22Rv1 (cell line): Measurements from ENCODE around the gene FOXO3.

Source experiments
- H3K27ac ChIP-seq: fragments of 450-650 bp; 2 replicates; pipeline ENCODE4 v1.5.1; 2017
- CTCF ChIP-seq: fragments of 450-650 bp; IDR thresholded peaks from 2 replicates; pipeline ENCODE4 v1.5.1; 2017; ENCODE audit warnings: mild to moderate bottlenecking
- ZFX ChIP-seq: fragments of 450-650 bp; IDR thresholded peaks from 2 replicates; pipeline ENCODE4 v1.6.1; 2017; ENCODE audit warnings: antibody characterized with exemption, borderline replicate concordance

Gene FOXO3

DNA sequence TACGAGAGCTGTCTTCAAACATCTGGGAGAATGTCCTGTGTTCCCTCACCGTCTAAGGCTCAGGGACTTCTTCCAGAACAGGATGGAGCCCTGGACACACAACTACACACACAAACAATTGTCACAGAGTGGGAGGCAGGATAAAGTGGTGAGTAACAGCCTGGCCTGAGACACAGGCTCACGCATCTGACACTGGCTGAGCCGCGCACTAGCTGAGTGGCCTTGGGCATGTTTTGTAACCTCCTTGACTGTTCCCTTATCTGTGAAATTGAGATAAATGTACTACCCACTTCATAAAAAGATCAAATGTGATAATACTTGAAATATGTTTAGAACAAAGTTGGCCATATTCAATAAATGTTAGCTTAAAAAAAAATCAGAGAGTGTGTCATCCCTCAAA is 155.1 kb downstream of the FOXO3 start:
- no peak overlapping the region for H3K27ac ChIP-seq
- TF ChIP-seq ZFX (no peak), CTCF (no peak)

- no peak for TF ChIP-seq CTCF
- no peak for TF ChIP-seq ZFX
- no peak overlapping the region for H3K27ac ChIP-seq
Measured at GRCh38 chr6:108716801-108717791, 156.4 kb downstream of the FOXO3 start.

DNA sequence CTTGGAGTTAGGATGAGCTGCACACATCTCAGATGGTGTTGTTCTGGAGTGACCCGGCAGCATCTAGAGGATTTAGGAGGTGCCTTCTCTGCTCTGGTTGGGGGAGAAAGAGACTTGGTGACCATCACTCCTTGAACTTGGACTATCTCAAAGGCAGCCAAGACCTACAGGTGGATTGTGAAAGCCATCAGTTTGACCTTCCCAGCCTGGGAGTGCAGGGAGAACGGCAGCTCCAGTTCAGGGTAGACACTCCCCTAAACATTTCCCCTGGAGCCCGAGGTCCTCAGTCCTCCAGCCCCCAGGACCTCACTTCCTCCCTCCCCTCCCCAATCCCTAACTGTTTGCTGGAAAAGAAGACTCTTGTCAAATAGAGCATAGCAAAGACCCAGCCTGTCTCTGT is 158.8 kb downstream of the FOXO3 start:
- no peak for TF ChIP-seq CTCF
- TF ChIP-seq ZFX: no peak
- no peak overlapping the region for H3K27ac ChIP-seq

- TF ChIP-seq ZFX (no peak), CTCF (no peak)
- no peak overlapping the region for H3K27ac ChIP-seq
Measured at GRCh38 chr6:108720827-108721226, 160.1 kb downstream of the FOXO3 start.

GRCh38 chr6:108721286-108721685 is 160.6 kb downstream of the FOXO3 start:
- no peak overlapping the region for H3K27ac ChIP-seq
- no peak for TF ChIP-seq ZFX
- TF ChIP-seq CTCF: no peak

- no peak overlapping the region for H3K27ac ChIP-seq
- no peak for TF ChIP-seq CTCF
- TF ChIP-seq ZFX: no peak
Measured at GRCh38 chr6:108723594-108723993, 162.9 kb downstream of the FOXO3 start.

GRCh38 chr6:108726726-108727339 is 166.1 kb downstream of the FOXO3 start:
- no peak for TF ChIP-seq ZFX
- TF ChIP-seq CTCF: no peak
- H3K27ac ChIP-seq: no peak overlapping the region
